GM20431 (cell line): Measurements from ENCODE around the gene GASK1A.
"Not testable (repeated sequence)": the region's sequence is repeated elsewhere in the genome, so short reads cannot be mapped to it uniquely, and the experiment has no call there.

Experiments used
- in situ Hi-C: fragments of 300-500 bp; cut with MseI, MboI; formaldehyde crosslinking; loops from one replicate; pipeline ENCODE4 v1.15.0; 2020; ENCODE audit warnings: low sequenced_read_pairs; ENCODE audit not compliant: unreplicated experiment

The GASK1A gene

DNA sequence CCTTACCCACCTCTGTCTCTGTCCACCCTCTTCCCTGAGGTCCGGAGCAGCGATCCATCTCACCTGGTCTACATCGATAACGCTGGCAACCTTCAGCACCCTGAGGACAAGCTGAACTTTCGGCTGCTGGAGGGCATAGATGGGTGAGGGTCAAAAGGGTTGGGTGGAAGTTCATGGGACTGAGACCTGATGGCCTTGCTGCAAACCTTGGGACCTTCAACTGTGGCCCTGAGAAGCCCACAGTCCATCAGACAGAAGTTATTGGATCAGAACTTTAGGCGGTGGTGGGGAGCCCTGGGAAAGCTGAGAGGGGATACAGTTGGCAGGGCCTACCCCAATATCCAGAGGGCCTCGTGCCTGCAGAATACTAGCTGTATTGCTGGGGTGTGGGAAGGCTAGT lies 76.3 kb downstream of the GASK1A start:
- in situ Hi-C loops = no loop called here

DNA sequence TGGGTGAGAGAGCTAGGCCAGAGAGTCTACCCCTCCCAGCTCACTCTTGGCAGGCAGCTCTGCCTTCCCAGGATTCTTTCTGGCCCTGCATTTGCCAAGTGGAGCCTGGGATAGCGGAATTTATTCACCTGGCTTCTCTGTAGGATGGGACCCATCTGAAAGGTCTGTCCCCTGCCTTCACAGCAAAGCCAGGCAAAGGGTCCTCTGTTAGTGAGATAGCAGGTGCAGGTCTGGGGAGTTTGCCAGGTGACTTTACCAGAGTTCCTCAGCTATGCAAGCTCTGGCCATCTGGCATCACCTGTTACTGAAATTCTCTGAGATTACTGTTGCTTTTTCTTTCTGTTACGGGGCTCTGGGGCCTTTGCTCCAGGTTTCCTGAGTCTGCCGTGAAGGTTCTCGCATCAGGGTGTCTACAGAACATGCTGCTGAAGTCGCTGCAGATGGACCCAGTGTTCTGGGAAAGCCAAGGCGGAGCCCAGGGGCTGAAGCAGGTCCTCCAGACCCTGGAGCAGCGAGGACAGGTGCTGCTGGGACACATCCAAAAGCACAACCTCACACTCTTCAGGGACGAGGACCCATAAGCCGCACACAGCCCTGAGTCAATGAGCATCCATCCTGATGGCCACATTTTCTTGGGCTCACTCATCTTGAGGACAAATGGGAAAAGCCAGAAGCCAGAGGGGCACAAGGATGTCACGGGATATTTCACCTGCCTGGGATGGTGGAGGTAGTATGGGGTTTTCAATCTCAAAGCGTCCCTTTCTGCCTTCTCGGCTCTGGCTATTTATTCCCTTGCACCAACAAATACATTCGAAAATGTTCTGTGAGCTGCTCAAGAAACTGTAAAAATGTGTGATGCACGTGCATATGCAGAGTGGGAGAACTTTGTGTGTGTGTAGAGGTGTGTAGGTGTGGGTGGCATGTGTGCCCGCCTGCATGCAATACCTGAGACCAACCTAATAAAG lies 77.0 kb downstream of the GASK1A start:
- in situ Hi-C loops = no loop called here

DNA sequence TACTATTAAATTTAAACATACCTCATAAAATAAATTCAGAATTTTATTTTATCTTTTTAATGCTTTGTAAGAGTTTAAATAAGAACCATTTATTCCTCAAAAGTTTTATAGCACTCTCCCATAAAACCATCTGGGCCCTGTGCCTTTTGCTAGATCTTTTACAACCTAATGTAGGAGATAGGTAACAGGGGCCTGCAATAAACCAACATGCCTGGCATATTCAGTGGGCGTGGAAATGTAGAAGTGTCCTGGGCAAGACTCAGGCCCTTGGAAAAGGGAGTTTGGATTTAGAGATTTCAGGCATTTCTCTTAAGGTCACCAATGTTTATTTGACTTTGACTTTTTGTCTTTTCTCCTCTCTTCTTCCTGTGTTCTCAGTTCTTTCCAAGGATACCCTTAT lies 80.3 kb downstream of the GASK1A start:
- in situ Hi-C loops = no loop called here

DNA sequence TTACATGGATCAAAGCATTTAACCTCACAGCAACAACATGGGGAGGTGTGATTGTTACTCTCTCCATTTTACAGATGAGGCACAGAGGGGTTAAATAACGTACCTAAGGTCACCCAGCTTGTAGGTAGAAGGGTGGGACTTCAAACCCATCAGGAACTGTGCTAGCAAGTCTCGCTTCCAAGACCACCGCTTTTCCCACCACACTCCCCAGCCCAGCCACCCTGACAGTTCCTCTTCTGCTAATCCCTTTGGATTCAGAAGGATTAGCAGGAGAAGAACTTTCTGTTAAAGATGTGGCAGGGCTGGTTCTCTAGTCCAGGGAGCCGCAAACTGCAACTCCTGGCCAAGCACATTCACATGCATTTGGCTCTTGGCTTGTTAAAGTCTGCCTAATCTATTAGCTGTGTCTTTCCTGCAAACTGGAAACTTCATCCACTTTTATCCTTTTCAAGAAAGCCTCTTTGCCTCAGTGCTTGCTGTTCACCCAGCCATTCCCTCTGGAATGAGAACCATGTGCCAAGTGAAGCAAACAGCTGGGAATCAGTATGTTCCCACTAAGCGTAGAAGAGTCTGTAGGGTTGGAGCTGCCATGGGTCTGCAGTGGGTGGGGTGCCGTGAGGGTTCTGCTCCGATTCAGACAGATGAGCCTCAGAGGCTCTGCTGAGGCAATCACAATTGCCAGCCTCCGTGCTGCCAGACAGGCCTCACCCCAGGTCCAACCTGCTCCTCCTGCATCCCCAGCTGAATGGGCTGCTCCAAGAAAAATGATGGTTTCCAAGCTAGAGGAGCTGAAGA lies 82.2 kb downstream of the GASK1A start:
- in situ Hi-C loops = no loop called here

DNA sequence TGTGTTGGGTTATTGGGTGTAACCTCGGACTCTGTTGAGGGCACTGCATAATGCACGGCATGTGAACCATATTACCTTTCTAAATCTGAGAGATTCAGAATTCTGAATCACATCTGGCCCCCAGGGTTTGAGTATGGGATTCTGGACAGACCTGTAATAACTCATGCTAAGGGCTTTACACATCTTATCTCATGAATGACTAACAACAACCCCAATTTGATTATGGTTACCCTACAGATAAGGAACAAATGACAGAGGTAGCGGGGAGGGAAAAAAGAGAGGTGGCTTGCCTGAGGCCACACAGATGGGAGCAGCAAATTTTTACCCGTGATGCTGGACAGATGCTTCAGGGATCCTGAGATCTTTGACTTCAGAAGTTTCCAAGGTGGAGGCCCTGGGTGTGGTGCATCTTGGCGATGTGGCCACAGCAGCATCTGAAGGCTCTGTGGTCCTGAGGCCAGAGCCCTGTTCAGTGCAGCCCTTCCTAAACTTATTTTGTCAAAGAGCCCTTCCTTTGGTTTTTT lies 83.0 kb downstream of the GASK1A start:
- in situ Hi-C loops = no loop called here

DNA sequence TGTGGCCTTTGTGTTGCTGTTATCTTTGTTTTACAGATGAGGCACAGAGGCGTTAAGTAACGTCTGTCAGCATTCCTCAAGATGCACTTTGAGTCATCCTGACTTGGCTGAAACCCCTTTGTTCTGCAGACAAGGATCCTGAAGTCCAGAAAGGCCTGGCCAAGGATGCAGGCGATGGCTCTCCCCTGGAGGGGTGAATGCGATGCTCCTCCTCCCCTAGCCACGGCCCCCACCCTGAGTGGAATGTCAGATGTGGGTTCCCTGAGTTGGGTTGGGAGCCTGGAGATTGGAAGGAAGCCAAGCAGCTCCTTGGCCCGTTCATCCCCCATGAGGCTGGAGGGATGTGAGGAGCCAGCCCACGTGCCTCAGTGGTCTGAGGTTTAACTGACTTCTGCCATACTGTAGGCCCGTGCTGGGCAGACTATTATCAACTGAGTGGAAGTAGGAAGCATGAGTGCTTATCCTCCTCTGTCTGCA lies 83.5 kb downstream of the GASK1A start:
- in situ Hi-C loops = no loop called here

DNA sequence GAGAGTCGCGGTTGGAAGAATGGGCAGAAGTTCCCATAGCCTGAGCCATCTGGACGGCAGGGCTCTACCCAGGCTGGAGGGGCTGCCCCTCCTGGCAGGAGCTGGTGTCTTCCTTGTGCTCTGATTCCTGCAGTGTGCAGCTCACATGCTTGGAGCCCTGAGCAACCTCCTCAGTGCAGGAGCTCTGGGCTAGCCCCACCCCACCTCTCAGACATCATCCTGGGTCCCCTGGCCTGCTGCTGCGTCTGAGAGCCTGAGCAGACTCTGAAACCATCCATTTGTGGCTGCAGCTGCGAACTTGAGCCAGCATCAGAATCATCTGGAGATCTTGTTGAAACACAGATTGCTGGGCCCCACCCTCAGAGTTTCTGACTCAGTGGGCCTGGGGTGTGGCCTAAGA lies 84.0 kb downstream of the GASK1A start:
- in situ Hi-C loops = no loop called here

DNA sequence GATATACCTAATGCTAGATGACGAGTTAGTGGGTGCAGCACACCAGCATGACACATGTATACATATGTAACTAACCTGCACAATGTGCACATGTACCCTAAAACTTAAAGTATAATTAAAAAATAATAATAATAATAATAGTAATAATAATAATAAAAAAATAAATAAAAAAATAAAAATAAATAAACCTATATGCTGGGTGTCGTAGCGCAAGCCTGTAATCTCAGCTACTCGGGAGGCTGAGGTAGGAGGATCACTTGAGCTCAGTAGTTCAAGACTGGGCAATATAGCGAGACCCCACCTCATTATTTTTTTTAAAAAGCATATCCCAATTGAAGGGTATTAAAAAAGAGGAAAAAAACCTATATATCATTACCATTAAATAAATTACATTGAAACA lies 91.6 kb downstream of the GASK1A start:
- in situ Hi-C loops = not testable (repeated sequence)

DNA sequence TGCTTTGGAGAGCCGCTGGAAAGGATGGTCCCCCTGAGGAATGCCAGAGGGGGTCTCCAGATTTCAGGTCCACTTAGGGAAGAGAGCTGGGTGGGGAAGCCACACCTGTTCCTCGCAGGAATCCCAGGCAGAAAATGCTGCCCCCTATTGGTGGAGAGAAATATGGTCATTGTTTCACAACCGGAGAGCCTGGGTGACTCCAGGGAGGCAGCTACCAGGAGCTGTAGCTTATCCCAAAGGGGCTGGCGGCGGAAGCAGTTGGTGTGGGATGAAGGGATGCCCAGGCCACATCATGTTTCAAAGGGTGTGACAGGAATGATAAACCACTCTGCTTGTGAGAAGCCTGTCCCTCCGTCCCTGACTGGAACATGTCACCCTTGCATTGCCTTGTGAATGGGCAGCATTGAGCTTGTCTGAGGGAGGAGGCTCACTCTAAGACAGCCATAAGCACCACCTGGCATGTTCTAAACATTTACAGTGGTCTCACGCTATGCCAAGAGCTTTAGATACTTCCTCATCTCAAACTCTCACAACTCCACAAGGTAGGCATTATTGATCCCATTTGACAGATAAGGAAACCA lies 92.3 kb downstream of the GASK1A start:
- in situ Hi-C loops = no loop called here

DNA sequence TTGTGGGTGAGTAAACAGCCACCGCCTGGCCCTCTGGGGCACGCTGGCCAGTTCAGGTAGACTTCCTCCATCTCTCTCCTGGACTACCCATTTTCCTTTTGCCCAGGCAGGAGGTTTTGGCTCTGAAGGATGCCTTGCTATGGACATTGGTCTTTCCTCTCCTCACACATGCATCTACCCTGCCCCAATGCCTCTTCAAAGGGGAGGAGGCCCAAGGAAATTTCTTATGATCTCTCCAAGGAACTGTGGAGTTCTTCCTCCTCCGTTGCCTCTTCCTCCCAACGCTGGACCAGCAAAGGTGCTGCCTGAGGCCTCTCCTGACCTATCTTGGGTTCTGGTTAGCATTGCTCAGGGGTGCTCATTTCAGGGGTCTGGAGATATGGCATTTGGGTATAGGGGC lies 93.2 kb downstream of the GASK1A start:
- in situ Hi-C loops = no loop called here

DNA sequence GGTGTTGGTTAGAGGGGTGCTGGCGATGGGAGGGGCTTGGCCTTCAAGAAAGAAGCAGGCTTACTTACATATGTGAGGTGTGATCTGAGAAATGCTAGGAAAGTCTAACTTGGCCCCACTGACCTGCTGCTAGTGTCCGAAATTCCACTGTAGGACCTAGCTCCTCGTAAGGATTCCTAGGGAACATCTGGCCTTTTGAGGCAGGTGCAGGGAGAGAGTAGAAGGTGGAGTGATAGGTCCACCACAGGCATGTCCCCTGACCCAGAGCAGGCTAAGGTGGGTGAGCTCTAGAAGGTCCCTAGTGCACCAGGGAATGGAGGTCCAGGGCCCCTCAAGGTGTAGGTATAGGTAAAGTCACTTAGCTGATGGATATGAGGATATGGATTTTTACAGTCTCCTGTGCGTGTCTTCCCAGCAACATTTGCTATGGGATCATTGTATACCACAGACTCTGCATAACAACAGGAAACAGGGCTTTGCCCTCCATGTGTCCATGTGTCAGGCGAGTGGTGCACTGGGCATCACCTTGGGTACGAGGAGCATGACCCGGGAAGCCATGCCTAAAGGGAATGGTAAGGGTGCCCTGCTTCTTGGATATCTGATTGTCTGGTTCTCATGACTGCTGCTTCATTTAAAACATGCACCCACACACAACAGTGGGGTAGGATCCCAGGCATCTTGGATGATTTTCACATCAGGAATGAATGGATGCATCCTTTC lies 94.2 kb downstream of the GASK1A start:
- in situ Hi-C loops = no loop called here

DNA sequence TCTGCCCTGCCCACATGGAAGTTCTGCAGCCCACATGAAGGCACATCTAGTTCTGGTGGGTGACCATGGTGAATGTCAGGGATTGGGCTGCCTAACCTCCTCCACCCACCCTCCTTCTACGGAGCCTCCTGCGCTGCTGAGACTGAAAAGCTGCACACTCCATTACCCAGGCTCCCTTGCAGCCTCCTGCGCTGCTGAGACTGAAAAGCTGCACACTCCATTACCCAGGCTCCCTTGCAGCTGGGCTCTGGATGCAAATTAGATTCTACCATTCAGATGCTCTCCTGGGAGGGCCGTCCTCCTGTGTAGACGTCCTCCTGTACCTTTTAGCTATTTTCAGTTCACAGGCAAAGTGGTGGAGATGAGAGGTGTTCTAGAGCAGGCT lies 94.7 kb downstream of the GASK1A start:
- in situ Hi-C loops = no loop called here

DNA sequence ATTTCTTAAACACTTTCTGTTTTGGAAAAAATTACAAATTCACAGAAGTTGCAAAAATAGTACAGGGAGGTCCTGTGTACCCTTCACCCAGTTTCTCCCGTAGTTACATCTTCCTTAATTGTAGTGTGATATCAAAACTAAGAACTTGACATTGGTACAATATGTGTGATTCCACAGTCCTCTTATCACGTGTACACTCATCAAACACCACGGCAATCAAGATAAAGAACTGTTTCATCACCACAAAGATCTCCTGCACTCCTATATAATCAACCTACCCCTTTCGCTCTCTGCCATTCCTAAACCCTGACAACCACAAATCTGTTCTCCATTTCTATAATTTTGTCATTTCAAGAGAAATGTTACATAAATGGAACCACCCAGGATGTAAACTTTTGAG lies 95.4 kb downstream of the GASK1A start:
- in situ Hi-C loops = no loop called here

DNA sequence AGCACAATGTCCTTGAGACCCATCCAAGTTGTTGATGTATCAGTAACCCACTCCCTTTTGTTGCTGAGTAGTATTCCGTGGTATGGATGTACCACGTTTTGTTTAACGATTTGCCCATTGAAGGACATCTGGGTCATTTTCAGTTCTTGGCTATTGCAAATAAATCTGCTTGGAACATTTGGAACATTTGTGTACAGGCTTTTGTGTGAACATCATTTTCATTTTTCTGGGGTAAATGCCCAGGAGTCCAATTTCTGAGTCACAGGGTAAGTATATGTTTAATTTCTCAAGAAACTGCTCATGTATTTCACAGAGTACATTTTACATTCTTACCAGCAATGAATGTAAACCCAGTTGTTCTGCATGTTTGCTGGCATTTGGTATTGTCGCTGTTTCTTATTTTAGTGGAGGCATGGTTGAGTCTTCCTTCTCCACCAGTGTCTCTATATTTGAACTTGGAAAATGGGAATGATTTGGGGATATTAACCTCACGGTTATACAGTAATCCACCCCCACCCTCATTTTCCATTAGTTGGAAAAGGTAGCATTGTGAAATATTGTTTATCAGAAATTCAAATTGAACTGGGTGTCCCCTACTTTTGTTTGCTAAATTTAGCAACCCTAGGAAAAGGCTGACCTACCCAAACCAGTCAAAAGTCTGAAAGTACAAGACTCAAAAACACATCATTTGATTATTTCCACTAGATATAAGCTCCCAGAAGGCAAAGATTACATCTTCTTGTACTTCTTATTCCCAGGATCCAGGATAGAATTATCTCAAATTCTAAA lies 96.0 kb downstream of the GASK1A start:
- in situ Hi-C loops = no loop called here

DNA sequence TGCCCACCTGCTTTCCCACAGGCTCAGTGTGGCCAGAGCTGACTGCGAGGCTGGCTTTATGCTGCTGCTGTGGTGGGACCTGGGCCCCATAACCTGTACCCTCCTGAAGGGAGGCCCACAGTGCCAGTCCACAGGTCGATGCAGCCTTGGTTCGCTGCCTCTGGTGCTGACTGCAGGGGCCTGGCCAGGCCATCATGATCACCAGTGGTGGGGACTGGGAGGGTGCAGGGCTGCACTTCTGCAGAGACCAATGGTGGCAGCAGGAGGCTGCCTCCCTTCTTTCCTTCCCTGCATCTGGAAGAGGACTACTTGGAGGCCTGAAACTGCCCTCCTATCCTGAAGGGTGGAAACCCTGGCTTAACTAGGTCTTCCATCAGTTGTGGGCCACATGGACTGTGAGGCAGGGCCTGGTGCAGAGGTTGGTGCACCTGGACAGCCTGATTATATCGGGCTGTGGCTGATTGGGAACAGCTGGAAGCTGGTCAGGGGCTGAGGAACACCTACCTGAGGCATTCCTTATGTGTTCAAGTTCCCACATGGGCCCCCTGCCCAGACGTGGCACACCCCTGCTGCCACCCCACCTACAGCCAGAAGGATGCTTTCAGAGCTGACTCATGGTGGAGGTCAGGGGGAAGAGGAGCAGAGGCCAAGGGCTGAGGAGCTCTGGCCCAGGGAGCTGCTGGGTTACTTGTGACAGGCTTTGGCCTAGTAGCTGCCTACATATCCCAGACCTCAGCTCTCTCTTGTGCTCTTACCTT lies 97.0 kb downstream of the GASK1A start:
- in situ Hi-C loops = no loop called here

DNA sequence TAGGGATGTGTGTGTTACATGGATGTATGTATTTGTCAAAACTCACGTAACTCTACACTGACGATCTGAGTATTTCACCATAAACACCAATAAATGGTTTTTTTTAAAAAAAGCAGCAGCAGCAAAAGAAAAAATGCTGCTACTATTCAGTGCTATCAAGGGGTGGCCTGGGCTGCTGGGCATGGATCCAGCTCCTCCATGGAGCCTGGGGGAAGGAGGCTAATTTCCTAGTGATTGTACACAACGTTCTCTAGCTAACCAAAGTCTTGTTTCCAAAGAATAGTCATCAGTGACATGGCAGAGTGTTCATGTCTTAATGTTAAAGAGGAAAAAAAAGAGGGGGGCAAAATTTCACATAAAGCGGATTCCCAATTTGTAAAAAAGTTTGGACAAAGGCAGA lies 97.7 kb downstream of the GASK1A start:
- in situ Hi-C loops = no loop called here

DNA sequence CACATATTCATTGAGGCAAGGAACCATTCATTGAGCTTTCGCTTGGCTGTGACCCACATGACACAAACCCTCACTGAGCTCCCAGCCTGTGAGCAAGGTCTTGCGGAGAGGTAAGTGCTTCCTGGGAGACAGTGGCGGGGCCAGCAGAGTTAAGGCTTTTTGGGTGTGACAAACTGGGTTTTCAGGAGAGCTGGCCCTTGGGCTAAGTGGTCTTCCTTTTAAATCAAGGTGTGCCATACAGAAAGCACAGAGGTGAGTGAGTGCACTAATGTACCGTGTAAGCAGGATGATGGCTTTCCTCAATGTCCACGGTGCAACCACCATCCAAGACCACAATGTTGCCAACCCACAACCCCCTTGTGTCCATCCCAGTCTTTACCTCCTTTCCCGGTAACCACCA lies 98.2 kb downstream of the GASK1A start:
- in situ Hi-C loops = no loop called here

DNA sequence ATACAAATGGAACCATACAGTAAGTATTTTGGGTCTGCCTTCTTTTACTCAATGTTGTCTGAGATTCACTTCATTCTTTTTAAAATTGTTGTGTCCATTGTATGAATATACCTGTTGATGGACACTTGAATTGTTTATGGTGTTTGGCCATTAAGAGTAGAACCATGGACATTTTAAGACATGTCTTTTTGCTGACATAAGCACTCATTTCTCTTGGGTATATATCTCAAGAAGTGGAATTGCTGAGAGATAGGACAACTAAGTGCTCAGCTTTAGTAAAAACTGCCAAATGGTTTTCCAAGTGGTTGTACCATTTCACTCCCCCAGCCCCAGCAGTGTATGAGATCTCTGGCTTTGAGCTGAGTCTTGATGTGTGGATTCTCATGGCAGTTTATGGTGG lies 98.6 kb downstream of the GASK1A start:
- in situ Hi-C loops = no loop called here
